Epithelial cell of prostate (primary cell): ENCODE results near the gene SIGLEC14.

Source experiments
- DNase-seq: peaks from one replicate; pipeline ENCODE4 v3.0.0-alpha.2; 2011; ENCODE audit warnings: low read depth, low spot score
- H3K27ac ChIP-seq: fragments of 450-650 bp; 2 replicates; pipeline ENCODE4 v1.5.1; 2017; ENCODE audit warnings: mild to moderate bottlenecking

The SIGLEC14 gene

DNA sequence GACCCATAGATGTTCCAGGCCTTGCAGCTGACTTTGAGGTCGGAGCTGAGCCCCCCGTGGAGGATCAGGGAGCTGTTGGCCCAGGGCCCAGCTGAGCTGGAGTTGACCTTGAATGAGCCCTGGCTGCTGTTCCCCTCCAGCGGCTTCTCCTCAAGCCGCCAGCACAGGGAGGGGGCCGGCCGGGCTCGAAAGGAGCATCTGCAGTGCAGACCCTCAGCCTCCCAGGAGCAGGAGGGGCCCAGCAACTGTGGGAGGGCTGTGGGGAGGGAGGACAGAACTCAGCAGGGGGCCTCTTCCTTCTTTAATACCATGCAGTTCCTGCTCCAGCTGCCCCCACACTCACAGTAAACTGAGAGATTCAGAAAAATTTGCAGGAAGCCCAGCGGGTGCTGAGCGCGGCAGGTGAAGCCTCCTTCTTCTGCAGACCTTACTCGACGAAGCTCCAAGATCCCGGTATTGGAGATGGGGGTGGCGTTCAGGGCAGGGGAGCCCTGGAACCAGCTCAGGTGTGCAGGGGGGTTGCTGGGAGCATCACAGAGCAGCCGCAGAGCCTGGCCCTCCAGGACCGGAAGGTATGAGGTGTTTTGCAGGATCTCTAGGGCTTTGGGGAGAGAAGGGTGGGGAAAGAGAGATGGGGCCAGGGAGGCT is 19.0 kb downstream of the SIGLEC14 start:
- no peak for DNase-seq
- no peak overlapping the region for H3K27ac ChIP-seq

DNA sequence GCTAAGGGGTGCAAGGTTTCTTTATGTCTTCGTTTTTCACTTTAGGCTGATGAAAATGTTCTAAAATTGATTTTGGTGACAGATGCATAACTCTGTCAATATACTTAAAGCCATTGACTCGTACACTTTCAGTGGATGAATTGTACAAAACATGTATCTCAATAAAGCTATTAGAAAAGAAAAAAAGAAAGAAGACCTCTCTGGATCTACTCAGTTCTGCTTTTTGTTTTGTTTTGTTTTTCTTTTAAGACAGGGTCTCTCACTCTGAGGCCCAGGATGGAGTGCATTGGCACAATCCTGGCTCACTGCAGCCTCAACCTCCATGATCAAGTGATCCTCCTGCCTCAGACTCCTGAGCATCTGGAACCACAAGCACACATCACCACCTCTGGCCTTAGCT is 19.9 kb downstream of the SIGLEC14 start:
- H3K27ac ChIP-seq: no peak overlapping the region
- no peak for DNase-seq

DNA sequence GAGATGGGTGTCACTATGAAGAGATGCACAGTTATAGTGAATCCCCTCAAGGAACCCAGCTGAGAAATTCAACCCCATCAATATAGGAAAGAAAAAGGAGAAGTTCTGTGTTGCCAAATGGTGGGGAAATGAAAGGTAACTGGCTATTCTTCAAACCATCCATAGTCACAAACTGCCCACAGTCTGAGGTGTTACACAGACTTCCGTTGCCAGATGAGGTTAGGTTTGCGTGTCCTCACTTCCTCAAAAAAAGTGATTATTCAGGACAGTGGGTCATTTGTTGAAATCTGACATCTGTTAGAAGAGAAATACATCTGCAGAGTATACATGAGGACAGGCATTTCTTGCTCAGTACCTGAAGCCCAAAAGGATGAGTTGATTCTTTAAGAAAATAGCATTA is 25.4 kb downstream of the SIGLEC14 start:
- DNase-seq: no peak
- H3K27ac ChIP-seq: no peak overlapping the region

- no peak for DNase-seq
- no peak overlapping the region for H3K27ac ChIP-seq
Measured at GRCh38 chr19:51615991-51616390, 30.6 kb downstream of the SIGLEC14 start.

GRCh38 chr19:51614789-51615188 is 31.8 kb downstream of the SIGLEC14 start:
- no peak for DNase-seq
- no peak overlapping the region for H3K27ac ChIP-seq

- no peak overlapping the region for H3K27ac ChIP-seq
- DNase-seq: no peak
Measured at GRCh38 chr19:51610576-51610975, 36.0 kb downstream of the SIGLEC14 start.

DNA sequence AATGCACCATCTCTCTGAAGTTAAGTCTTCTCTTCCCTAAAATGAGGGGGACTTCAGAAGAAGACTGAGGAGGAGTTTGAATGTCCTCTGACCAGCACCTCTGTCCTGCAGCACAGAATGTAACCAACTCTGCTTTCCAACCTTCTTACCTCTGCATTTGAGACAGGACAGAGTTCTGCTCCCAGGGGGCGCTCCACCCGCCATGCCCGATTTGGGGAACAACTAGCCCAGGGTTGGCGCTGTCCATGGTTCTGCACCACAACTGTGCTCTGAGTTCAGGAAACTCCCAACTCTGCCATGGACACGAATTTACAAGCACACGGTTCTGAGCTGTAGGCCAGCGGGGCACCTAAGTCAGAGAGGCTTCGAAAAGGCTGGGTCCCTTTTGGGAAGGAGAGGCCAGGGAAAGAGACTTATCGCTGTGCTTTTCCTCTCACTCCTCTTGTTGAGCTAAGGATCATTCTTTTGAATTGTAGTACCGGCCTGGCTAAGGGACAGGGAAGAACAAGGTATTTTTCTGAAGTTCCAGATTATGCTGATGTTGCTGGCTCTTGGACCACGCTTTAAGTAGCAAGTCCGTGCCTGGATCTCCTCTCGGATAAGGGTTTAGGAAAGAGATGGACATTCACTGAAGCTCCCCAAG is 38.6 kb downstream of the SIGLEC14 start:
- peak; percentile 33 for DNase-seq

GRCh38 chr19:51607077-51607476 is 39.5 kb downstream of the SIGLEC14 start:
- H3K27ac ChIP-seq: no peak overlapping the region
- DNase-seq: no peak

More for the DNA sequence above, 38.6 kb downstream of the SIGLEC14 start:
- no peak overlapping the region for H3K27ac ChIP-seq

- DNase-seq: no peak
- H3K27ac ChIP-seq: no peak overlapping the region
Measured at GRCh38 chr19:51602189-51602854, 44.3 kb downstream of the SIGLEC14 start.

GRCh38 chr19:51600940-51601580 is 45.6 kb downstream of the SIGLEC14 start:
- no peak overlapping the region for H3K27ac ChIP-seq
- no peak for DNase-seq

DNA sequence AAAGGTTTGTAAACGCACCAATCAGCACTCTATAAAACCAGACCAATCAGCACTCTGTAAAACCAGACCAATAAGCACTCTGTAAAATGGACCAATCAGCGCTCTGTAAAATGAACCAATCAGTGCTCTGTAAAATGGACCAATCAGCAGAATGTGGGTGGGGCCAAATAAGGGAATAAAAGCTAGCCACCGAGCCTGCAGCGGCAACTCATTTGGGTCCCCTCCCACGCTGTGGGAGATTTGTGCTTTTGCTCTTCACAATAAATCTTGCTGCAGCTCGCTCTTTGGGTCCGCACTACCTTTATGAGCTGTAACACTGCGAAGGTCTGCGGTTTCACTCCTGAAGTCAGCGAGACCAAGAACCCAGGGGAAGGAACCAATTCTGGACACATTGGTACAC is 47.5 kb downstream of the SIGLEC14 start:
- DNase-seq: no peak
- H3K27ac ChIP-seq: no peak overlapping the region

GRCh38 chr19:51598159-51598915 is 48.3 kb downstream of the SIGLEC14 start:
- H3K27ac ChIP-seq: no peak overlapping the region
- DNase-seq: no peak

GRCh38 chr19:51595190-51596175 is 51.1 kb downstream of the SIGLEC14 start:
- H3K27ac ChIP-seq: no peak overlapping the region
- DNase-seq: no peak

DNA sequence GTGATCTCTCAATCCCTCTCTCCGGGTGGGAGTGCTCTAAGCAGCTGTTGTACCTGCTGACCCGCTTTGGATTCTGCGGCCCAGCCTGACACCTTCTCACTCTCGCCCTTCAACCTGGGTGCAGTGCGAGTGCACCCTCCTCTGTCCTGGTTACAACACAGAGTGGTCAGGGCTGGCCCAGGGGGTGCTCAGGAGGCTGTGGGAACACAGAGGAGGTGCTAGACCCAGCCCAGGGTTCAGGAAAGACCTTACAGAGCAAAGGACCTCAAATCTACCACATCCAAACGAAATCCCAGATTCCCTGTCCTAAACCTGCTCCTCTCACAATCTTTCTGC is 51.9 kb downstream of the SIGLEC14 start:
- DNase-seq: no peak
- no peak overlapping the region for H3K27ac ChIP-seq

- H3K27ac ChIP-seq: no peak overlapping the region
- DNase-seq: peak; percentile 87
Measured at GRCh38 chr19:51593969-51594773, 52.5 kb downstream of the SIGLEC14 start.

GRCh38 chr19:51593138-51593890 is 53.3 kb downstream of the SIGLEC14 start:
- no peak overlapping the region for H3K27ac ChIP-seq

More at GRCh38 chr19:51593138-51593890, 53.3 kb downstream of the SIGLEC14 start:
- DNase-seq: no peak
